SHP77 treated with DMSO at 0.1 percent for 48 hours (cell line): Measurements from ENCODE around the gene DEFB112.

Experiments used
- DNase-seq: peaks from one replicate; lab custom pipeline; 2025; lab: John Stamatoyannopoulos, UW

DEFB112 gene

GRCh38 chr6:50049829-50050228 is at the start of gene DEFB112:
Gene DEFB112 (minus strand): TSS chr6:50049929. CDS start chr6:50049869, 60 bp downstream.
- DNase-seq = no peak

DNA sequence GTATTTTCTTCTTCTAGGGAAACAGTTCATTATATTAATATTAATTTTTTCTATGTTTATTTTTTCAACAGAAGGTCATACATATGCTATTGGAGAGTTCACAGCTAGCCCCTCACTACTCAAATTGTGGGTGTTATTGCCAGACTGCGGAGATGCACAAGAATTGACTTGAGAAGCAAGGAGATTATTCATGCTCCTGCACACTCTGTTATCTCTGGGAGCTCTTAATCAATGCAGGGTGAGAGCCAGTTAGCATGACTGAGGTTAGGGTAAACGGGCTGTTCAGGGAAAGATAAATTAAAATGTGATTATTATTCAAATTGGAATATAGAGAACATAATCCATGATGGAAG is 48.9 kb upstream of the DEFB112 start:
- DNase-seq = no peak

- no peak for DNase-seq
These were observed 48.4 kb upstream of the DEFB112 start for GRCh38 chr6:50097966-50098640.

DNA sequence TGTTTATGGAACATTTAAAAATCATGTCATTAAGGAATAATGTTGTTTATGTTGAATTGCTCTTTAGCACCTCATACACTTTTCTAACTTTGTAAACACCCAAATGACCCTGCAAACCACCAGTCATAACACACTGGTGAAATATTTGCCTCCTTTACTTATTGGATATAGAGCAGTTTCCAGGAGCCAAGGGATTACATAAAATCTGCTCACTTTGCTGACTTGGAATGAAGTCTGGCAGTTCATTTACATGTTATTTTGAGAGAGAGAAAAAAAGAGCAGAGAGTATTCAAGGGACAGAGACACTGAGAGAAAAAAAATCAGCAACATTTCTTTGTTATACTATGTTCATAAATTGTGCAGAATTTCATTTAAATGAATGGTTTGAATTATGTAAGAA is 46.6 kb upstream of the DEFB112 start:
- DNase-seq = no peak

DNA sequence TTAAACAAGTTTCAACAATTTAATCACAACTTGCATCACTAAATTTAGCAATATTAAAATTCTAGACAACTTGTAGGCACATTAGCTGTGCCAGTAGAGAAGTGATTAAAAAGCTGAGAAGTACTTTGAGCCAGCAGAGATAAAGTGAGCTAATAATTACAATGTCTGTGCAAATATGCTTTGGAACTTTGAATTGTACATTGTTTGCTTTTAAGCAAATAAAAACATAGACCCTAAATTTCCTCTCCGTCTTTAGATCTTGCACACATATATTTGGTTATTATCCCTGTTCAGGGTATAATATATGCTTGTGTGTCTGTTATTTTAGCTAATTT is 44.2 kb upstream of the DEFB112 start:
- DNase-seq = no peak

GRCh38 chr6:50093116-50093937 is 43.6 kb upstream of the DEFB112 start:
- DNase-seq = no peak

GRCh38 chr6:50091641-50092040 is 41.9 kb upstream of the DEFB112 start:
- DNase-seq = no peak

GRCh38 chr6:50089911-50090310 is 40.2 kb upstream of the DEFB112 start:
- DNase-seq = no peak

DNA sequence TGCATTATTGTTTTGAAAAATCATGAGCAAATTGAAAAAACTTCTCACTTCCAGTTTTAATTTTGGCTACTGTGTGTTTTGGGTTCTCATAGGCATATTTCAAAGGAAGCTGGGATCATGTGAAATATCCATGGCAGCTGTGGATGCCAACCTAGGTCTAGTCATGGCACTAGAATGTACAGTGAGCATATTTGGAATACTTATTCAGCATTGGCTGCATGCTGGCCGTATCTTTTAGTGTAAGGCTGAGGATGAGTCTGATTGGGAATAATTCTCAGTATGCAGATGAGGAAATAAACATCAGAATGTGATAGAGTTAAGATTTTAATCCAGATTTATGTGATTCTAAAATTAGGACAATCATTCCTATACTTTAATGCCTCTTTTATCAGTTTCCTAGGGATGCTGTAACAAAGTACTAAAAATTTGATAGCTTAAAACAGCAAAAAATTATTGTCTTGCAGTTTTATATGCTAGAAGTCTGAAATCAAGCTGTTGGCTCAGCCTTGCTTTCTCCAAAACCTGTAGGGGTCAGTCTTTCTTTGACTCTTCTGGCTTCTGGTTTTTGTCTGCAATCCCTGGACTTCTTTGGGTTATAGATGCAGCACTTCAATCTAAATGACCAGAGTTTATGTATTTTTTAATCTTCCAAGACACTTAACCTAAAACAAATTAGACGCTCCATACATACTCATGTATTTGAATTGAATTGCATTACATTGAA is 37.7 kb upstream of the DEFB112 start:
- DNase-seq = no peak

DNA sequence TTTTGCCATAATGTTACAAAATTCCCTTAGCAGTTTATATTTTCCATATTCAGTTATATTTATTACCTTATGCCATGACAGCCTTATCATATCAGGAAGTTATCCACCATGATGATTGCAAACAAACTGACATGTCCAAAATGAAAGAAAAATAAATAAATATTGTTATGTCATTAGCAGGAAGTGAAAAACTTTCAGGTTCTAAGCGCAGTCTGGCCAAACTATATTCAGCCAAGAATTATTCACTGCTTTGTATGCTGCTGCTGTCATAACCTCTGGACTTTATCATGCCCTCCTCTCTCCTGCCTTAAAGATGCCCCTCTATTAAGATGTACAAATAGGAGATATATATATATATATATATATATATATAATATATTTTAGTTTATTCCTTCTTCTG is 27.7 kb upstream of the DEFB112 start:
- no peak for DNase-seq

DNA sequence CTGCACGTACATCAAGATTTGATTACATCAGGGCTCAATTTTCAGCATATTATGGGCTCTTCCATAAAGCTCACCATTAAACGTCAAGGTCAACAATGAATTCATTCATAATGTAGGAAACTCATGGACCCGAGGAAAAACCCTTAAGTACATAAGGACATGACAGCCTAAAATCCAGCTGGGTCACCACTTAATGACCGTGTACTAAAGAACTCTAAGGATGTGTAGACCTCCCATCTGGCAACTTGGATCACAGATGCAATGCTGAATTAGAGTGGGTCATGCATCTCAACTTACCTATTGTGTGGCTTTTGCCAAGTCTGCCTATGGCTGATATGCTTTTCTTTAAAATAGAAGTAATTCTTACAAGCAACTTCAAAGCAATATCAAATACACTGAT is 26.7 kb upstream of the DEFB112 start:
- no peak for DNase-seq

DNA sequence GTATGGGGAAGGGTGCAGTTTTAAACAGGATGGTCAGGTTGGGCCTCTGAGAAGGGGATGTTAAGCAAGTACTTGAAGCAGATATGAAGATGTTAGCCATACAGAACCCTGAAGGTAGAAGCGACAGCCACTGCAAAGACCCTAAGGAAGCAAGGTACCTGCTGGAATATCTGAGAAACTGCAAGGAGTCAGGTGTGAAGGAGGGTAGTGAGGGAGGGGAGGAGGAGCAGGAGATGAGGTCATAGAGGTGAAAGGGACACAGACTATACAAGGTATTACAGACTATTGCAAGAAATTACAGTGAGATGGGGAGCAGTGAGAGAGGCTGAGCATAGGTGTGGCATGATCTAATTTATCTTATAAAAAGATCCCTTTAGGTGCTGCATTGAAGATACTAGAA is 22.2 kb upstream of the DEFB112 start:
- DNase-seq = no peak

GRCh38 chr6:50070101-50070500 is 20.4 kb upstream of the DEFB112 start:
- DNase-seq = no peak

DNA sequence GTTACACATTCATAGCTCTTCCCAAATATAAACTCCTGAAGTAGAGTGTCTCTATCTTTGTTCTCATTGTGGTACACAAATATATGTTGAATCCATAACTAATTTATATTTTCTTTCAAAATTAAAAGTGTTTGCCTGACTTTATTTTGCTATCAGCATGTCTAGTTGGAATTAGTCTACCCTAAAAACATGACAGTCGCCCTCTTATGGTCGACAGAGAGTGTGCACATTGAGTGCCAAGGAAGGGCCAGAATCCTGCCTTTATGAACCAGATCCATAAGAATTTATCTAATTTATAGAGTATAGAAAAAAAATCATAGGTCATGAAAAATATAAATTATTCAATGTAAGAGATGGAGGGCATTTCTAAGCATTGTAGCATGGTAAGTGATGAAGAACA is 12.3 kb upstream of the DEFB112 start:
- DNase-seq = no peak

GRCh38 chr6:50056242-50056641 is 6.5 kb upstream of the DEFB112 start:
- no peak for DNase-seq

- DNase-seq = no peak
These were observed 2.7 kb downstream of the DEFB112 start for GRCh38 chr6:50047026-50047425.

DNA sequence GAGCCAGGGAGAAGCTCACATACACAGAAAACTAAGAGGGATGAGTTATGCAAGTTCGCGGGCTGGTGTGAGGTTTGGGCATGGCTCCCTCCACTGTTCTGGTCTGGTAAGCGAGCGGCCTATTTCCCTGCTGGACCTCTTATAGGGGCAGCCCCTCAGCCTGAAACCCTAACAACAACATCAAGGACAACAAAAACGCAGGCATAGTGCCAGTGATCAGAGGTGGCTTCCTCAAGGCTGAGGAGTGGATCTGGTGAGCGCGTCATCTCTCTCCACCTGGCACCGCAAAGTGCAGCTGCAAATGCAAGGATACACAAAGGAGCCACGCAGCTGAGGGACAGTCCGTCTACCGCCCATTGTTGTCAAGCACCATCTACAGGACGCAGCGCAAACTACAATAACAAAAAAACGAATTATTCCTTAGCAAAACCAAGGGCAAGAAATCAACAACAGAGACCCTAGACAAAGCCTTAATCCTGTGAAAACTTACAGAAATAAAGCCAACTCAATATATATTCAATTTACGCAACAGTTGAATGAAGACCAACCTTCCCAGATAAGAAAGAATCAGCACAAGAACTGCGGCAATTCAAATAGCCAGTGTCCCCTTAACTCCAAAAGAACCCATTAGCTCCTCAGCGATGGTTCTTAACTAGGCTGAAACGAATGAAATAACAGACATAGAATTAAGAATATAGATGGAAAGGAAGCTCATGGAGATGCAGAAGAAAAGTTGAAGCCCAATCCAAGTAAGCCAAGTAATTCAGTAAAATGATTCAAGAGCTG is 18.8 kb downstream of the DEFB112 start:
- DNase-seq = peak; percentile 65

DNA sequence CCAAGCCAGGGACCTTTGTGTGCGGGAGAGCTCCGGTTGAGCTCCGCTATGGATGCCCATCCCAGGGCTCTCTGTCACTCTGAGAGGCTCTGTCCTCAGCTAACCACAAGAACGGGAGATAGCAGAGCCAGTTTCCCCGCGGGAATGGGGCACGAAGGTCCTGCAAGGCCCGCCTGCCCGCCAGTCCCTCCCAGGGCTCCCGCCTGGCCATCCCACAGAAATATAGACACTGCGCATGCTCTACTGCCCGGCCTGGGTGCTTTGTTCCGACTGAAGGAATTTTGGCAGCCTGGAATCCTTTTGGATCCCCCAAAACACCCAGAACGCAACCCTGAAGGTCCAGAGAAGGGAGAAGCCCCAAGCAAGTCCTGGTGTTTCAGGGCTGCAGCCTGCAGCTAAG is 19.4 kb downstream of the DEFB112 start:
- DNase-seq = no peak

GRCh38 chr6:50025258-50025657 is 24.5 kb downstream of the DEFB112 start:
- DNase-seq = no peak

DNA sequence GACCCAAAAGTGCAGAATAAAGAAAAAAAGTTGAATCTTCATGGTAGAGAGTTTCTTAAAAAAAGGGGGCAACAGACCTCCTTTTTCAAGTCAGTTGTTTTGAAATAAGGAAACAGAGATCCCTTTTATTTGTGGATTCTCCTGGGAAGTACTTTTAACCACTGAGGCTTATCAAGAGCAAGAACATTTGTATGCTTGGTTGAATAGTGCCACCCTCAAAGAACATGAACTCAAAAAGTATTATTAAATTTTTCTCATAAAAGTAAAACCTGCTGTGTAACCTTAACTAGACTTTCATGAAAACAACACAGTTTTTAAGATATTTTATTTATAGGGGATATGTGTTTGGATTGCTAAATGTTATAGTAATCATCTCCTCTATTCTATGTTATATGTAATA is 27.8 kb downstream of the DEFB112 start, which contains the start of gene DEFB110:
Gene DEFB110 (minus strand): TSS at position 101 of the 400 bp plus-strand sequence. CDS start 59 bp downstream, at position 42.
- no peak for DNase-seq

GRCh38 chr6:50007819-50008218 is 41.9 kb downstream of the DEFB112 start:
- DNase-seq = no peak

- DNase-seq = no peak
These were observed 46.6 kb downstream of the DEFB112 start for GRCh38 chr6:50003139-50003538.
